ENCODE data around the gene MAP3K2.

DNA sequence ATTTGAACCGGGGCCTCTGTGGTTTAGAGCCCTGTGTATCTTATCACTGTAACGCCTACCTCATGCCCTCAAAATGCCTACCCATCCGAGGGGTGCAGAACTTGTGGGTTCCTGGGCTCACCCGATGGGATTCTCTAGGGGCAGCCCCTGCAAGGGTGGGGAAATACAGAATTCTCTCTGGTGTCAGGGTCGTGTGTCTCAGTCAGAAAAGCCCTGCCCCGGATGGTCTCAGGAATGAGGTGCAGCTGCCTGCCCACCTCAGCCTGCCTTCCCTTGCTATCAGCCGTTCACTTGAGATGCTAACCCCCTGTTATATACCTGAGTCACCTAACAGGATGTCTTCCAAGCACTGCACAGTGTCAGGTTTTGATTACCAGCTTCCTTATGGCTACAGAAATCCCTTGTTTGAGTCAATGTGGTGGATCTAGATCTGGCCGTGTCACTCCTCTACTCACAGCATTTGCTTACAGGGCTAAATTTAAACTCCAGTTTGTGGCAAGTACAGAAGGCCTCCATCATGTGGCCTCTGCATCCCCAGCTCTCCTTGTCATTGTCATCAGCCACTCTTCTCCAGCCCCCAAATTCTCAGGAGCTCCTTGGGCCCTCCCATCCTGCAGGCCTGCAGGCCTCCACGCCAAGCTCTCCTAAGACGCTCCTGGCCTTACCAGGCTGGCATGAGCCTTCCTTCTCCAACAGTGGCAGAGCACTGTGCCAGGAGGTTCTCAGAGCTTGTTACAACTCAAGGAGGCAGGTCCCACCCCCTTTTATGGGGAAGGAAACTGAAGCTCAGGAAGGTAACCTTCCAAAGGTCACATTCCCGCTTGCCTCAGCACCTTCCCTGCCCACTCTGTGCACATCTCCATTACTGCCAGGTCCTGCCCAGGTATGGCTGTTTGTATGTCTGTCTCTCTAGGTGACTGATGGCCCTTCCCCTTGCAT lies 14.3 kb upstream of the MAP3K2 start:
- TF ChIP-seq, protein P1, sequence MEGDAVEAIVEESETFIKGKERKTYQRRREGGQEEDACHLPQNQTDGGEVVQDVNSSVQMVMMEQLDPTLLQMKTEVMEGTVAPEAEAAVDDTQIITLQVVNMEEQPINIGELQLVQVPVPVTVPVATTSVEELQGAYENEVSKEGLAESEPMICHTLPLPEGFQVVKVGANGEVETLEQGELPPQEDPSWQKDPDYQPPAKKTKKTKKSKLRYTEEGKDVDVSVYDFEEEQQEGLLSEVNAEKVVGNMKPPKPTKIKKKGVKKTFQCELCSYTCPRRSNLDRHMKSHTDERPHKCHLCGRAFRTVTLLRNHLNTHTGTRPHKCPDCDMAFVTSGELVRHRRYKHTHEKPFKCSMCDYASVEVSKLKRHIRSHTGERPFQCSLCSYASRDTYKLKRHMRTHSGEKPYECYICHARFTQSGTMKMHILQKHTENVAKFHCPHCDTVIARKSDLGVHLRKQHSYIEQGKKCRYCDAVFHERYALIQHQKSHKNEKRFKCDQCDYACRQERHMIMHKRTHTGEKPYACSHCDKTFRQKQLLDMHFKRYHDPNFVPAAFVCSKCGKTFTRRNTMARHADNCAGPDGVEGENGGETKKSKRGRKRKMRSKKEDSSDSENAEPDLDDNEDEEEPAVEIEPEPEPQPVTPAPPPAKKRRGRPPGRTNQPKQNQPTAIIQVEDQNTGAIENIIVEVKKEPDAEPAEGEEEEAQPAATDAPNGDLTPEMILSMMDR (IDR thresholded peaks at IDR 0.05): no peak
- no peak for TF ChIP-seq POLR2A (IDR thresholded peaks at IDR 0.05)

Measured in esophagus squamous epithelium (tissue), 4 donors.